OCI-LY7 (cell line): ENCODE results near the gene KCNJ12. TPM values are rescaled to one million over a fixed set of nuclear protein-coding genes. Genes with fewer than 3 reads are reported as not detected.

Experiments used
- BruUV-seq: library from RNA; stranded (reverse); fragments of 400-500 nt; replicated peaks from 2 replicates; lab custom pipeline; 2021; lab: Mats Ljungman, UMichigan
- CTCF ChIA-PET: fragments of 300-600 bp; sonication (Branson Sonifier 250); formaldehyde crosslinking; loops from one replicate; lab custom pipeline; 2022; ENCODE audit warnings: antibody characterized with exemption; ENCODE audit not compliant: unreplicated experiment; lab: Charles Lee
- POLR2A ChIA-PET: fragments of 300-600 bp; sonication (Branson Sonifier 250); formaldehyde crosslinking; loops from one replicate; lab custom pipeline; 2022; ENCODE audit warnings: antibody characterized with exemption; lab: Charles Lee
- DNase-seq: peaks from one replicate; pipeline ENCODE4 v3.0.0-alpha.2; 2015; ENCODE audit warnings: low spot score
- H2AFZ ChIP-seq: fragments of 200-600 bp; sonication (generic), shearing (Covaris generic); 2 replicates; pipeline ENCODE4 v1.6.1; 2014; ENCODE audit warnings: mild to moderate bottlenecking, antibody characterized with exemption, low read length, moderate library complexity
- H3K27ac ChIP-seq: fragments of 200-600 bp; sonication (generic); 2 replicates; pipeline ENCODE4 v1.5.1; 2014; ENCODE audit warnings: mixed run types, low read depth, mild to moderate bottlenecking, moderate library complexity, low read length, inconsistent platforms; ENCODE audit not compliant: poor library complexity, severe bottlenecking
- H3K36me3 ChIP-seq: fragments of 200-600 bp; sonication (generic); 2 replicates; pipeline ENCODE4 v1.6.1; 2014; ENCODE audit warnings: mild to moderate bottlenecking, antibody characterized with exemption, low read length, moderate library complexity, mixed read lengths; ENCODE audit not compliant: insufficient read depth
- H3K4me1 ChIP-seq: fragments of 200-600 bp; sonication (generic); 2 replicates; pipeline ENCODE4 v1.5.1; 2014; ENCODE audit warnings: mild to moderate bottlenecking, low read length; ENCODE audit not compliant: insufficient read depth, poor library complexity, severe bottlenecking
- H3K4me2 ChIP-seq: fragments of 200-600 bp; sonication (generic); 2 replicates; pipeline ENCODE4 v1.6.1; 2014; ENCODE audit warnings: mild to moderate bottlenecking, low read length
- H3K4me3 ChIP-seq: fragments of 200-600 bp; sonication (generic); 2 replicates; pipeline ENCODE4 v1.5.1; 2014; ENCODE audit warnings: mild to moderate bottlenecking, low read depth, low read length; ENCODE audit not compliant: poor library complexity, severe bottlenecking
- H3K79me2 ChIP-seq: fragments of 200-600 bp; sonication (generic); 2 replicates; pipeline ENCODE4 v1.6.1; 2016; ENCODE audit warnings: low read depth, mild to moderate bottlenecking, low read length, moderate library complexity, mixed read lengths; ENCODE audit not compliant: insufficient read depth
- H3K9me2 ChIP-seq: fragments of 200-600 bp; sonication (generic); 2 replicates; pipeline ENCODE4 v1.6.1; 2016; ENCODE audit warnings: mild to moderate bottlenecking, low read length, mixed read lengths; ENCODE audit not compliant: insufficient read depth
- H3K9me3 ChIP-seq: fragments of 200-600 bp; sonication (generic); 2 replicates; pipeline ENCODE4 v1.6.1; 2014; ENCODE audit warnings: mild to moderate bottlenecking, mixed run types, low read length, mixed read lengths
- H4K20me1 ChIP-seq: fragments of 200-600 bp; sonication (generic); 2 replicates; pipeline ENCODE4 v1.6.1; 2014; ENCODE audit warnings: mild to moderate bottlenecking, antibody characterized with exemption, low read length, moderate library complexity, mixed read lengths; ENCODE audit not compliant: insufficient read depth
- EZH2phosphoT487 ChIP-seq: fragments of 200-600 bp; sonication (generic); IDR thresholded peaks from 2 replicates; pipeline ENCODE4 v1.6.1; 2018; ENCODE audit warnings: low read depth, borderline replicate concordance, mild to moderate bottlenecking, mixed run types, antibody characterized with exemption, low read length, moderate library complexity, mixed read lengths
- intact Hi-C: fragments of 100-400 bp; cut with micrococcal nuclease; formaldehyde crosslinking; loops from one replicate; pipeline ENCODE4 v1.10.0; 2022; ENCODE audit not compliant: unreplicated experiment
- total RNA-seq, 2 experiments: library from RNA; depleted of rRNA in 1 of 2; stranded (reverse); fragments of >200 nt in 1 of 2; shearing (Covaris generic) in 1 of 2; gene quantifications; 2 replicates each; pipeline ENCODE4 v1.2.3, GENCODE V29; 2014 to 2022
- TF ChIP-seq, protein P1 (sequence below): fragments of 200-600 bp; sonication (generic); conservative IDR thresholded peaks from 2 replicates; pipeline ENCODE4 v1.5.1; 2014; ENCODE audit warnings: mild to moderate bottlenecking, antibody characterized with exemption, low read length, moderate library complexity, mixed read lengths

The KCNJ12 gene
- total RNA-seq, 2 experiments from 2014 or later, result 0.16 to 0.17 TPM

DNA sequence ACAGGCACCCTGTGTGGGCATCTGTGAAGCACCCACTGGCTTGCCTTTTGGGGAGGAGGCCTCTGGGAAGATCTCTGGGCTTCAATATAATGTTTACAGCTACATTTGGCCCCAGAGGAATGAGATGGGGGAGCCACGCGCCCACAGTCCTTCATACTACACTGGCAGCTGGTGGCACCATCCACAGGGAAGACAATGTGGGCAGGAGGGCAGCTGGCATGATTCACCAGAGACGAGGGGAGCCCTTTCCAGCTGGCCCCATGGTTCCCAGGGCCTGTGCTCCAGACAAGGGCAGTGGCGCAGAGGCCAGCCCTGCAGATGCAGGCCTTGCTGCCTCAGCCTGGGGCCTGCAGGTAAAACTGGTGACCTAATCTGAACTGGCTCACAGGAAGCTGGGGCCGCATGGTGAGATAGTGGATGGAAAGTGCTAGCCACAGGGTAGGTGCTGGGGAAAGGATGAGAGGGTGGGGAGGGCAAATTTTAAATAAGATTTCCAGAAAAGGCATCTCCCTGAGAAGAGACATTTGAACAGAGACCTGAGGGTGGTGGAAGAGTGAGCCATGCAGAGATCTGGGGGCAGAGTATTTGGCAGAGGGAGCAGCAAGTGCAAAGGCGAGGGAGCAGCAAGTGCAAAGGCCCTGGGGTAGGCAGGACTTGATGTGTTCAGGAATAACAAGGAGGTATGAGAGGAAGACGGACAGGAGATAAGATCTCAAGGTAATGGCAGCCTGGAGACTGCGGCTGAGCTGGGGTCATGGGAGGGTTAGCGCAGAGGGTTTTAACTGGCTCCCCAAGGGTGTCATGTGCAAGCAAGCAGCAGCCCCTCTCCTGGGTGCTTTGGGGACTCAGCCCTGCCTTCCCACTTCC lies 12.1 kb upstream of the KCNJ12 start:
- ChIA-PET CTCF (no interaction called here), POLR2A (no interaction called here)
- H3K36me3 ChIP-seq, result no peaks in the 10 kb centered on the region
- DNase-seq, result no peak
- H3K4me2 ChIP-seq, result no peak overlapping the region
- no peak overlapping the region for H3K4me3 ChIP-seq
- BruUV-seq, result no TSS peak
- H4K20me1 ChIP-seq, result no peaks in the 10 kb centered on the region
- no peak for TF ChIP-seq EZH2phosphoT487
- TF ChIP-seq, protein P1, sequence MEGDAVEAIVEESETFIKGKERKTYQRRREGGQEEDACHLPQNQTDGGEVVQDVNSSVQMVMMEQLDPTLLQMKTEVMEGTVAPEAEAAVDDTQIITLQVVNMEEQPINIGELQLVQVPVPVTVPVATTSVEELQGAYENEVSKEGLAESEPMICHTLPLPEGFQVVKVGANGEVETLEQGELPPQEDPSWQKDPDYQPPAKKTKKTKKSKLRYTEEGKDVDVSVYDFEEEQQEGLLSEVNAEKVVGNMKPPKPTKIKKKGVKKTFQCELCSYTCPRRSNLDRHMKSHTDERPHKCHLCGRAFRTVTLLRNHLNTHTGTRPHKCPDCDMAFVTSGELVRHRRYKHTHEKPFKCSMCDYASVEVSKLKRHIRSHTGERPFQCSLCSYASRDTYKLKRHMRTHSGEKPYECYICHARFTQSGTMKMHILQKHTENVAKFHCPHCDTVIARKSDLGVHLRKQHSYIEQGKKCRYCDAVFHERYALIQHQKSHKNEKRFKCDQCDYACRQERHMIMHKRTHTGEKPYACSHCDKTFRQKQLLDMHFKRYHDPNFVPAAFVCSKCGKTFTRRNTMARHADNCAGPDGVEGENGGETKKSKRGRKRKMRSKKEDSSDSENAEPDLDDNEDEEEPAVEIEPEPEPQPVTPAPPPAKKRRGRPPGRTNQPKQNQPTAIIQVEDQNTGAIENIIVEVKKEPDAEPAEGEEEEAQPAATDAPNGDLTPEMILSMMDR, result no peak
- no peaks in the 10 kb centered on the region for H3K9me2 ChIP-seq
- H3K27ac ChIP-seq, result no peak overlapping the region
- no peaks in the 10 kb centered on the region for H3K79me2 ChIP-seq
- intact Hi-C loops, result no loop called here
- peaks cover 10% of the 10 kb centered on the region for H3K4me1 ChIP-seq
- no peak overlapping the region for H2AFZ ChIP-seq
- H3K9me3 ChIP-seq, result no peaks in the 10 kb centered on the region

DNA sequence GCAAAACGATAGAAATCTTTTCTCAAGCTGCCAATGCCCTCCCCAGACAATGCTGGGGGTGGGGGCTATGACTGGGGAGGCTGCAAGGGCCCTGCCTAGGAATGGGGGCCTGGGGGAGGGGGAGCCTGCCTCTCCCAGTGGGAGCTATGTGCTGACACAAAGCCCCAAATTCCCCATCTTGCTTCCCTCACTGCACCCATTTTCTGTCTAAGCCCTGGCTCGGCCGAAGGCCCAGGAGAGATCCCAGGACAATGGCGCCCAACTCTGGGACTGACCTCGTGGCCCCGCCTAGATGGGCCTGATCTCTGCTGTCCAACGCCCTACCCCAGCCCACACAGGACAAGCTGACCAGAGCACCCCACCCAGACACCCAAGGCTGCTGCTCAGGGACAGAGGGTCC lies 11.1 kb upstream of the KCNJ12 start:
- Histone ChIP-seq H3K4me2 (no peak overlapping the region), H3K27ac (no peak overlapping the region), H4K20me1 (no peaks in the 10 kb centered on the region), H3K79me2 (no peaks in the 10 kb centered on the region), H3K9me2 (no peaks in the 10 kb centered on the region), H2AFZ (no peak overlapping the region), H3K9me3 (no peaks in the 10 kb centered on the region), H3K4me3 (no peak overlapping the region), H3K4me1 (peaks cover 20% of the 10 kb centered on the region), H3K36me3 (no peaks in the 10 kb centered on the region)
- TF ChIP-seq EZH2phosphoT487, result no peak
- TF ChIP-seq, protein P1, result no peak
- ChIA-PET POLR2A (no interaction called here), CTCF (no interaction called here)
- intact Hi-C loops, result no loop called here
- BruUV-seq, result no TSS peak
- no peak for DNase-seq
